Testis (tissue), 3 donors: ENCODE data around the gene ARFGAP3. TPM values are rescaled to one million over a fixed set of nuclear protein-coding genes. Genes with fewer than 3 reads are reported as not detected.

Source experiments
- DNase-seq: peaks from one replicate; pipeline ENCODE4 v3.0.0-alpha.2; 2019
- H3K27ac ChIP-seq, 2 donors: fragments of 200-600 bp; sonication (generic); one replicate each; pipeline ENCODE4 v1.5.1; 2019
- H3K27me3 ChIP-seq: fragments of 200-600 bp; sonication (generic); one replicate; pipeline ENCODE4 v1.5.1; 2019
- H3K36me3 ChIP-seq: fragments of 200-600 bp; sonication (generic); one replicate; pipeline ENCODE4 v1.5.1; 2017; ENCODE audit warnings: low read depth; ENCODE audit errors: missing control alignments
- H3K4me1 ChIP-seq: fragments of 200-600 bp; sonication (generic); one replicate; pipeline ENCODE4 v1.5.1; 2019
- H3K4me3 ChIP-seq, 2 donors: fragments of 200-600 bp; sonication (generic); one replicate each; pipeline ENCODE4 v1.5.1; 2017 to 2019
- H3K9me3 ChIP-seq: fragments of 200-600 bp; sonication (generic); one replicate; pipeline ENCODE4 v1.5.1; 2017
- POLR2A ChIP-seq: fragments of 450-650 bp; IDR thresholded peaks from one replicate; pipeline ENCODE4 v1.6.1; 2017; ENCODE audit warnings: antibody characterized with exemption, mild to moderate bottlenecking, moderate library complexity
- WGBS, 2 donors: methylation state at CpG; one replicate each; pipeline ENCODE4 v1.1.5; 2018; 5-methylcytosine and 5-hydroxymethylcytosine counted together
- intact Hi-C: fragments of 100-400 bp; cut with DNase I; formaldehyde crosslinking; loops from one replicate; pipeline ENCODE4 v1.15.1; 2023; ENCODE audit warnings: low total_unique reads
- polyA plus RNA-seq: library from polyadenylated mRNA; stranded (reverse); fragments of 350-450 nt; fragmentation: Illumina TruSeq; extraction: RNeasy Lipid Tissue Mini Kit (QIAGEN cat#74804); gene quantifications from one replicate; pipeline ENCODE4 v1.2.3, GENCODE V29; 2014; ENCODE audit warnings: low read depth, low replicate concordance; ENCODE audit not compliant: insufficient read depth
- total RNA-seq, 2 donors: library from RNA; depleted of rRNA; stranded (reverse); fragments of >200 nt; gene quantifications; one replicate each; pipeline ENCODE4 v1.2.3, GENCODE V29; 2016
- TF ChIP-seq, protein P1 (sequence below), 3 experiments: fragments of 450-650 bp in 2 of 3; fragments of 200-600 bp in 1 of 3; sonication (generic) in 1 of 3; IDR thresholded peaks; one replicate each; pipeline ENCODE4 v1.5.1; 2016 to 2019; ENCODE audit warnings: antibody characterized with exemption in 3 of 3, mild to moderate bottlenecking in 2 of 3, moderate library complexity in 1 of 3

ARFGAP3 gene
- total and polyA plus RNA-seq, 3 donors from 2014 or later: 50.2 to 82.9 (median 54.1) TPM

DNA sequence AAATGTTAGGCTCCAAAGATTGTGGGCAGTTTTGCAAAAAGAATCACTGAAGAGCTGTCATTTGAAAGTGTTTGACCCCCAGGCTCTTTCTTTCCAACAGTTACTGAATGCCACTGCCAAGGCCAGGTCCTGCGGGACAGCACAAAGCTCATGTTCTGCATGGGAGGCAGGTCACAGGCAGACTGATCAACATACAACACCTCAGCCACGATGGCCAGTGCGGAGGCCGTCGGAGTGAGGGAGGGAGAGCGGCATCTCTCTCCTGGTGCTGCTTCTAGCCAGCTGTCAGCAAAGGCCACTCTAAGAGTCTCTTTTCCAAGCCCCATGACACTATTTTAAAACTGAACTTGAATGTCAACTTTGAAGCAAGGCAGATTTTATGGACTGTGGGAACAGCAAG lies 49.9 kb downstream of the ARFGAP3 start:
- no peaks in the 10 kb centered on the region for H3K9me3 ChIP-seq
- H3K27ac ChIP-seq: no peak overlapping the region
- H3K36me3 ChIP-seq: no peaks in the 10 kb centered on the region
- H3K27me3 ChIP-seq: no peaks in the 10 kb centered on the region
- TF ChIP-seq, protein P1, sequence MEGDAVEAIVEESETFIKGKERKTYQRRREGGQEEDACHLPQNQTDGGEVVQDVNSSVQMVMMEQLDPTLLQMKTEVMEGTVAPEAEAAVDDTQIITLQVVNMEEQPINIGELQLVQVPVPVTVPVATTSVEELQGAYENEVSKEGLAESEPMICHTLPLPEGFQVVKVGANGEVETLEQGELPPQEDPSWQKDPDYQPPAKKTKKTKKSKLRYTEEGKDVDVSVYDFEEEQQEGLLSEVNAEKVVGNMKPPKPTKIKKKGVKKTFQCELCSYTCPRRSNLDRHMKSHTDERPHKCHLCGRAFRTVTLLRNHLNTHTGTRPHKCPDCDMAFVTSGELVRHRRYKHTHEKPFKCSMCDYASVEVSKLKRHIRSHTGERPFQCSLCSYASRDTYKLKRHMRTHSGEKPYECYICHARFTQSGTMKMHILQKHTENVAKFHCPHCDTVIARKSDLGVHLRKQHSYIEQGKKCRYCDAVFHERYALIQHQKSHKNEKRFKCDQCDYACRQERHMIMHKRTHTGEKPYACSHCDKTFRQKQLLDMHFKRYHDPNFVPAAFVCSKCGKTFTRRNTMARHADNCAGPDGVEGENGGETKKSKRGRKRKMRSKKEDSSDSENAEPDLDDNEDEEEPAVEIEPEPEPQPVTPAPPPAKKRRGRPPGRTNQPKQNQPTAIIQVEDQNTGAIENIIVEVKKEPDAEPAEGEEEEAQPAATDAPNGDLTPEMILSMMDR (IDR thresholded peaks at IDR 0.05): no peak
- TF ChIP-seq POLR2A: no peak
- H3K4me1 ChIP-seq: peaks cover 9% of the 10 kb centered on the region
- DNase-seq: peak; percentile 4
- intact Hi-C loops: no loop called here
- no peak overlapping the region for H3K4me3 ChIP-seq
- 89 to 94% methylated on average over 6 of the region's 6 CpGs for WGBS, 2 donors

DNA sequence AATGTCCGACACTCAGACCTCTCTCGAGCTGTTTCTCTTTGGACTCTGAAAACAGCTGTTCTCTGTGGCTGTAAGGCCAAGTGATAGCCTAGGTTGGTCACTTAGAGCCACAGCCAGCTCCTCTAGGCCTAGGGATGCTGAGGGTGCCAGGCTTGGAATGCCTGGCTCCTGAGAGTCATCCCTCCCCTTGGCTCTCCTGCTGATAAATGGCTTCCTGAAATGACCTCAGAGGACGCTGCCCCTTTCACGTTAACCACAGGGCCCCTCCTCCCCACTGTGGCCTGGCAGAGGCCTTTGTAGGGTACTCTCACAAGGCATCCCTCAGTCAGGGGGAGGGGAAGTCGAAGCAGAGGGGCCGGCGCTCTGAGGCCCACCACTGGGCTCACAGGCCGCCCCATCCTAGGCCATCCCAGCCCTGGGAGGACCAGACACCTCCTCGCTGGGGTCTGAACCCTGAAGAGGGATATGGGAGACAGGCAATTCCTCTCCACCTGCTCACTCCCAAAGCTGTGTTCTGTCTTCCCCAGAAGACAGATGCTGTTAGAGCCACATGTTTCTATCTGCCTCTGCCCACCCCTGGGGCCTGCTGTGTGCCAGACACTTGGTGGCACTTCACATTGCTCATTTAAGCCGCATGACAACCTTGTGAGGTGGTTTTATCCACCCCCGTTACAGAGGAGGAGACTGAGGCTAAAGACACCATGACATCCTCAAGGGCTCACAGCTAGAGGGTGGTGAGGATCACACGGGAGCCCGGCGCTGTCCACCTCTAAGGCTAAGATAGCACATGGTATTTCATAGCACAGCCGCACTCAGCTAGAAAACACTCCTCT lies 50.9 kb downstream of the ARFGAP3 start:
- Histone ChIP-seq H3K27me3 (no peaks in the 10 kb centered on the region), H3K27ac (peak overlapping the region; percentile 55 to 66), H3K4me1 (peaks cover 9% of the 10 kb centered on the region), H3K9me3 (no peaks in the 10 kb centered on the region), H3K36me3 (no peaks in the 10 kb centered on the region), H3K4me3 (no peak overlapping the region)
- peak; percentile 2 for DNase-seq
- intact Hi-C loops: no loop called here
- WGBS, 2 donors: 84 to 90% methylated on average over 13 to 15 of the region's 15 CpGs
- TF ChIP-seq, protein P1 (IDR thresholded peaks at IDR 0.05): no peak
- TF ChIP-seq POLR2A: no peak

DNA sequence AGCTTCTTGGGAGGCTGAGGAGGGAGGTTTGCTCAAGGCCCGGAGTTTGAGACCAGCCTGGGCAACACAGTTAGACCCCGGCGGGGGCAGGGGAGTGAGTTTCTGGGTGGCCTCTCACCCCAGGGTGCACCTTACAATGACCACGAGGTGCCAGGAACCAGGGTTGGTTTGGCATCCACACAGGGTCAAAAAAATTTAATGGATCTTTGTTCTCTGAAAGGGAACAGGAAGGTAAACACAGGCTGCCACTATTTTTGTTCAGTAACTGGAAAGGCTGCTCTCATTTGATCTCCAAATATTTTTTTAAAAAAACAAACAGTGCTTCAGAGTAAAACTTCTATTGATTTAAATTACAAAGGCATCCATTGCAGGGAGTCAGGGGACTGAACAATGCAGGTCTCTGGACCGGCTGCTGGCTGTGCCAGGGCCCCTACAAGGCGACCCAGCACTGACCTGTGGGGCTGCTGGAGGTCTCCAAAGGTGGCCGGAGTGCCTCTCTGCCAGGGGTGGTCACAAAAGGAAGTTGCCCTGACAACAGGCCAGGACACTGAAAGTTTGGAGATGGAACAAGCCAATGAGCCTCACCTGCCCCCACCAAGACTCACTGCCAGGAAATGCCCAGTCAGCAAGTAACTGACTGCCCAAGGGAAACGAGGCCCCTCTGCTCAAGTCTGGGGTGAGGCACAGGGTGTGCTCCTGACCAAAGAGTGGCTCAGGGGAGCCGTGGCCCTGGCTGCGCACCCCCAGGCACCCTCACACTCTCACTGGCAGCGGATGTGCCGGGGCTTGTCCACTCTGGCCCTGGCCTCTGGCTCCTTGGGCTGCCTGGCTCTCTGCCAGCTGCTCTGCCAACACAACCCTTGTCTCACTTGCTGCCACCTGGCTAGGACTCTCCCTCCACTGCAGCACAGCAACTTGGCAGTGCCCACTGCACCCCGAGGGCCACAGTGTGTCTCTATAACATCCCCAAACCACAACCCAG lies 51.8 kb downstream of the ARFGAP3 start:
- Histone ChIP-seq H3K4me3 (no peak overlapping the region), H3K4me1 (peaks cover 9% of the 10 kb centered on the region), H3K27me3 (no peaks in the 10 kb centered on the region), H3K9me3 (no peaks in the 10 kb centered on the region), H3K36me3 (no peaks in the 10 kb centered on the region), H3K27ac (peak overlapping the region; percentile 55 to 66)
- intact Hi-C loops: no loop called here
- WGBS, 2 donors: 59 to 70% methylated on average over 8 to 13 of the region's 13 CpGs
- peak; percentile 18 for DNase-seq
- TF ChIP-seq POLR2A: no peak
- TF ChIP-seq, protein P1 (IDR thresholded peaks at IDR 0.05): no peak

DNA sequence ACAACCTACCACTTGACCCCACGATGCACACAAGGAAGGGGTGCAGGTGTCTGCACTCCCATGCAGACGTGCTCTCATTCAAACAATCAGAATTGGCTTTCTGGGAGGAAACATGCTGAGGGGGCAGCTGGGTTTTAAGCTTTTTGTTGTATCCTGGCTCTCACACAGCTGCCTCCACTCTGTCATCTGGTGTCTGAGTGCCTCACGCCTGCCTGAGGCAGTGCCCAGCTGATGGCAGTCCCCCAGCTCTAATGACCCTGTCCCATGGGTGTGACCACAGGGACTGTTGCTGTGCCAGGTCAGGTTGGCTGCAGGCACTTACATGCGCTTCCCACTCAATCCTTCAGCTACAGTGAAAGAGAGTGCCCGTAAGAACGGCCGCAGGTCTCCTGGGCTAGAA lies 53.7 kb downstream of the ARFGAP3 start:
- intact Hi-C loops: no loop called here
- H3K27me3 ChIP-seq: no peaks in the 10 kb centered on the region
- TF ChIP-seq, protein P1 (IDR thresholded peaks at IDR 0.05): no peak
- H3K4me1 ChIP-seq: peaks cover 9% of the 10 kb centered on the region
- no peaks in the 10 kb centered on the region for H3K9me3 ChIP-seq
- WGBS, 2 donors: 71 to 83% methylated on average over 7 of the region's 7 CpGs
- DNase-seq: peak; percentile 12
- no peak overlapping the region for H3K4me3 ChIP-seq
- H3K36me3 ChIP-seq: no peaks in the 10 kb centered on the region
- H3K27ac ChIP-seq: no peak overlapping the region
